ENCODE results near the gene STRIP1.
A peak's percentile ranks its signal among the peaks of the same experiment; 100 is the strongest.

The STRIP1 gene

GRCh38 chr1:110035236-110035752 is 870 bp downstream of the STRIP1 start:
- Histone ChIP-seq H3K23ac (ENCODE audit: low read depth, low read length, poor library complexity) (peak overlapping the region; percentile 67), H3K4me2 (ENCODE audit: insufficient read depth, low read length, poor library complexity, severe bottlenecking) (peak overlapping the region; percentile 82), H3K9ac (ENCODE audit: low read depth, low read length, poor library complexity) (peak overlapping the region; percentile 94), H3K9me3 (replicated peaks in 1 of 2; ENCODE audit: control insufficient read depth in 2 of 2, insufficient read depth in 1 of 2, low read depth in 1 of 2, low read length in 2 of 2) (no peaks in the 10 kb centered on the region), H2AK5ac (ENCODE audit: low read depth, low read length) (no peak overlapping the region), H2AFZ (ENCODE audit: low read length) (peak overlapping the region; percentile 79), H3K79me1 (ENCODE audit: low read depth, low read length) (peaks cover 7% of the 10 kb centered on the region), H2BK15ac (ENCODE audit: low read length) (no peak overlapping the region), H4K91ac (ENCODE audit: low read depth, low read length, poor library complexity) (no peak overlapping the region), H3K18ac (ENCODE audit: low read length) (peak overlapping the region; percentile 97), H3K4me1 (ENCODE audit: control insufficient read depth in 2 of 2, insufficient read depth in 1 of 2, low read depth in 1 of 2, low read length in 2 of 2) (peaks cover 3 to 14% of the 10 kb centered on the region in 2 donors), H3K4me3 (ENCODE audit: low read length in 2 of 2) (peak overlapping the region; percentile 53 to 90), H3K36me3 (replicated peaks in 1 of 2; ENCODE audit: control insufficient read depth in 2 of 2, insufficient read depth in 2 of 2, low read length in 2 of 2) (peaks cover 19 to 39% of the 10 kb centered on the region in 2 donors), H4K8ac (ENCODE audit: low read depth, low read length) (no peak overlapping the region), H3K27ac (replicated peaks; ENCODE audit: low read length) (peak overlapping the region; percentile 53), H2BK5ac (ENCODE audit: low read length) (peak overlapping the region; percentile 95), H2BK120ac (ENCODE audit: low read depth, low read length) (no peak overlapping the region), H3K14ac (ENCODE audit: low read length) (peak overlapping the region; percentile 50), H2BK12ac (ENCODE audit: low read length) (no peak overlapping the region), H3K27me3 (ENCODE audit: control insufficient read depth in 3 of 3, insufficient read depth in 3 of 3, low read depth in 1 of 3, low read length in 3 of 3) (no peaks in the 10 kb centered on the region), H3K4ac (ENCODE audit: low read length) (no peak overlapping the region)
- peak; percentile 11 for DNase-seq (ENCODE audit: low spot score)
- WGBS, 2 donors (ENCODE audit: extremely low coverage in 2 of 2, insufficient read length in 2 of 2, insufficient replicate concordance in 1 of 2): no CpG with 5 or more reads among the region's 16 CpGs

- Histone ChIP-seq H3K27me3 (ENCODE audit: control insufficient read depth in 3 of 3, insufficient read depth in 3 of 3, low read depth in 1 of 3, low read length in 3 of 3) (no peaks in the 10 kb centered on the region), H3K36me3 (replicated peaks in 1 of 2; ENCODE audit: control insufficient read depth in 2 of 2, insufficient read depth in 2 of 2, low read length in 2 of 2) (peaks cover 44 to 69% of the 10 kb centered on the region in 2 donors)
- WGBS, 2 donors (ENCODE audit: extremely low coverage in 2 of 2, insufficient read length in 2 of 2, insufficient replicate concordance in 1 of 2): no CpG with 5 or more reads among the region's 5 CpGs
Measured at GRCh38 chr1:110038271-110038670, 3.8 kb downstream of the STRIP1 start.

GRCh38 chr1:110039641-110040040 is 5.2 kb downstream of the STRIP1 start:
- H2BK15ac ChIP-seq (ENCODE audit: low read length): no peak overlapping the region
- no peak overlapping the region for H3K27ac ChIP-seq (replicated peaks; ENCODE audit: low read length)
- H2BK5ac ChIP-seq (ENCODE audit: low read length): no peak overlapping the region
- no peak overlapping the region for H3K9ac ChIP-seq (ENCODE audit: low read depth, low read length, poor library complexity)
- peaks cover 10% of the 10 kb centered on the region for H3K79me1 ChIP-seq (ENCODE audit: low read depth, low read length)
- no peak overlapping the region for H3K4ac ChIP-seq (ENCODE audit: low read length)
- no peaks in the 10 kb centered on the region for H3K27me3 ChIP-seq (ENCODE audit: control insufficient read depth in 3 of 3, insufficient read depth in 3 of 3, low read depth in 1 of 3, low read length in 3 of 3)
- no CpG with 5 or more reads among the region's 4 CpGs for WGBS, 2 donors (ENCODE audit: extremely low coverage in 2 of 2, insufficient read length in 2 of 2, insufficient replicate concordance in 1 of 2)
- H2AK5ac ChIP-seq (ENCODE audit: low read depth, low read length): no peak overlapping the region
- no peak overlapping the region for H4K91ac ChIP-seq (ENCODE audit: low read depth, low read length, poor library complexity)
- no peak overlapping the region for H3K4me2 ChIP-seq (ENCODE audit: insufficient read depth, low read length, poor library complexity, severe bottlenecking)
- no peak overlapping the region for H3K23ac ChIP-seq (ENCODE audit: low read depth, low read length, poor library complexity)
- H3K9me3 ChIP-seq (replicated peaks in 1 of 2; ENCODE audit: control insufficient read depth in 2 of 2, insufficient read depth in 1 of 2, low read depth in 1 of 2, low read length in 2 of 2): no peaks in the 10 kb centered on the region
- no peak overlapping the region for H2BK120ac ChIP-seq (ENCODE audit: low read depth, low read length)
- H3K14ac ChIP-seq (ENCODE audit: low read length): no peak overlapping the region
- peaks cover 53 to 83% of the 10 kb centered on the region in 2 donors for H3K36me3 ChIP-seq (replicated peaks in 1 of 2; ENCODE audit: control insufficient read depth in 2 of 2, insufficient read depth in 2 of 2, low read length in 2 of 2)
- no peak overlapping the region for H3K18ac ChIP-seq (ENCODE audit: low read length)
- H2BK12ac ChIP-seq (ENCODE audit: low read length): no peak overlapping the region
- DNase-seq (ENCODE audit: low spot score): no peak
- no peak overlapping the region for H4K8ac ChIP-seq (ENCODE audit: low read depth, low read length)
- no peak overlapping the region for H2AFZ ChIP-seq (ENCODE audit: low read length)
- H3K4me3 ChIP-seq (ENCODE audit: low read length in 2 of 2): no peak overlapping the region
- peaks cover 5 to 23% of the 10 kb centered on the region in 2 donors for H3K4me1 ChIP-seq (ENCODE audit: control insufficient read depth in 2 of 2, insufficient read depth in 1 of 2, low read depth in 1 of 2, low read length in 2 of 2)

More at GRCh38 chr1:110038271-110038670, 3.8 kb downstream of the STRIP1 start:
- Histone ChIP-seq H3K14ac (ENCODE audit: low read length) (no peak overlapping the region), H4K91ac (ENCODE audit: low read depth, low read length, poor library complexity) (no peak overlapping the region), H3K9ac (ENCODE audit: low read depth, low read length, poor library complexity) (no peak overlapping the region), H2AFZ (ENCODE audit: low read length) (no peak overlapping the region), H3K4me2 (ENCODE audit: insufficient read depth, low read length, poor library complexity, severe bottlenecking) (no peak overlapping the region), H2BK5ac (ENCODE audit: low read length) (no peak overlapping the region), H3K79me1 (ENCODE audit: low read depth, low read length) (peaks cover 10% of the 10 kb centered on the region), H3K27ac (replicated peaks; ENCODE audit: low read length) (no peak overlapping the region), H4K8ac (ENCODE audit: low read depth, low read length) (no peak overlapping the region), H3K4me1 (ENCODE audit: control insufficient read depth in 2 of 2, insufficient read depth in 1 of 2, low read depth in 1 of 2, low read length in 2 of 2) (peaks cover 5 to 20% of the 10 kb centered on the region in 2 donors), H3K23ac (ENCODE audit: low read depth, low read length, poor library complexity) (no peak overlapping the region), H2BK12ac (ENCODE audit: low read length) (no peak overlapping the region), H2BK120ac (ENCODE audit: low read depth, low read length) (no peak overlapping the region), H3K18ac (ENCODE audit: low read length) (no peak overlapping the region), H3K4ac (ENCODE audit: low read length) (no peak overlapping the region), H3K9me3 (replicated peaks in 1 of 2; ENCODE audit: control insufficient read depth in 2 of 2, insufficient read depth in 1 of 2, low read depth in 1 of 2, low read length in 2 of 2) (no peaks in the 10 kb centered on the region), H2BK15ac (ENCODE audit: low read length) (no peak overlapping the region), H2AK5ac (ENCODE audit: low read depth, low read length) (no peak overlapping the region), H3K4me3 (ENCODE audit: low read length in 2 of 2) (no peak overlapping the region)
- no peak for DNase-seq (ENCODE audit: low spot score)

- Histone ChIP-seq H4K8ac (ENCODE audit: low read depth, low read length) (no peak overlapping the region), H3K4me3 (ENCODE audit: low read length in 2 of 2) (no peak overlapping the region), H3K18ac (ENCODE audit: low read length) (no peak overlapping the region), H3K14ac (ENCODE audit: low read length) (no peak overlapping the region), H2BK15ac (ENCODE audit: low read length) (no peak overlapping the region), H2BK5ac (ENCODE audit: low read length) (no peak overlapping the region), H3K4me1 (ENCODE audit: control insufficient read depth in 2 of 2, insufficient read depth in 1 of 2, low read depth in 1 of 2, low read length in 2 of 2) (peaks cover 2 to 20% of the 10 kb centered on the region in 2 donors), H3K23ac (ENCODE audit: low read depth, low read length, poor library complexity) (no peak overlapping the region), H3K36me3 (replicated peaks in 1 of 2; ENCODE audit: control insufficient read depth in 2 of 2, insufficient read depth in 2 of 2, low read length in 2 of 2) (peaks cover 59 to 92% of the 10 kb centered on the region in 2 donors), H3K79me1 (ENCODE audit: low read depth, low read length) (peaks cover 6% of the 10 kb centered on the region), H2BK12ac (ENCODE audit: low read length) (no peak overlapping the region), H3K9ac (ENCODE audit: low read depth, low read length, poor library complexity) (no peak overlapping the region), H3K4me2 (ENCODE audit: insufficient read depth, low read length, poor library complexity, severe bottlenecking) (no peak overlapping the region), H2AFZ (ENCODE audit: low read length) (no peak overlapping the region), H4K91ac (ENCODE audit: low read depth, low read length, poor library complexity) (no peak overlapping the region), H3K9me3 (replicated peaks in 1 of 2; ENCODE audit: control insufficient read depth in 2 of 2, insufficient read depth in 1 of 2, low read depth in 1 of 2, low read length in 2 of 2) (no peaks in the 10 kb centered on the region), H3K27ac (replicated peaks; ENCODE audit: low read length) (no peak overlapping the region), H2AK5ac (ENCODE audit: low read depth, low read length) (no peak overlapping the region), H2BK120ac (ENCODE audit: low read depth, low read length) (no peak overlapping the region), H3K27me3 (ENCODE audit: control insufficient read depth in 3 of 3, insufficient read depth in 3 of 3, low read depth in 1 of 3, low read length in 3 of 3) (no peaks in the 10 kb centered on the region), H3K4ac (ENCODE audit: low read length) (no peak overlapping the region)
- no CpG with 5 or more reads among the region's 4 CpGs for WGBS, 2 donors (ENCODE audit: extremely low coverage in 2 of 2, insufficient read length in 2 of 2, insufficient replicate concordance in 1 of 2)
- DNase-seq (ENCODE audit: low spot score): no peak
Measured at GRCh38 chr1:110040548-110040947, 6.1 kb downstream of the STRIP1 start.
